Hematopoietic multipotent progenitor cell treated with erythropoietin and hydrocortisone succinate and interleukin-3 and kit ligand, for 6 days (in vitro differentiated cells): ENCODE data around the gene IL22RA2.

Source experiments
- DNase-seq: peaks from one replicate; pipeline ENCODE4 v3.0.0-alpha.2; 2015

IL22RA2 gene

DNA sequence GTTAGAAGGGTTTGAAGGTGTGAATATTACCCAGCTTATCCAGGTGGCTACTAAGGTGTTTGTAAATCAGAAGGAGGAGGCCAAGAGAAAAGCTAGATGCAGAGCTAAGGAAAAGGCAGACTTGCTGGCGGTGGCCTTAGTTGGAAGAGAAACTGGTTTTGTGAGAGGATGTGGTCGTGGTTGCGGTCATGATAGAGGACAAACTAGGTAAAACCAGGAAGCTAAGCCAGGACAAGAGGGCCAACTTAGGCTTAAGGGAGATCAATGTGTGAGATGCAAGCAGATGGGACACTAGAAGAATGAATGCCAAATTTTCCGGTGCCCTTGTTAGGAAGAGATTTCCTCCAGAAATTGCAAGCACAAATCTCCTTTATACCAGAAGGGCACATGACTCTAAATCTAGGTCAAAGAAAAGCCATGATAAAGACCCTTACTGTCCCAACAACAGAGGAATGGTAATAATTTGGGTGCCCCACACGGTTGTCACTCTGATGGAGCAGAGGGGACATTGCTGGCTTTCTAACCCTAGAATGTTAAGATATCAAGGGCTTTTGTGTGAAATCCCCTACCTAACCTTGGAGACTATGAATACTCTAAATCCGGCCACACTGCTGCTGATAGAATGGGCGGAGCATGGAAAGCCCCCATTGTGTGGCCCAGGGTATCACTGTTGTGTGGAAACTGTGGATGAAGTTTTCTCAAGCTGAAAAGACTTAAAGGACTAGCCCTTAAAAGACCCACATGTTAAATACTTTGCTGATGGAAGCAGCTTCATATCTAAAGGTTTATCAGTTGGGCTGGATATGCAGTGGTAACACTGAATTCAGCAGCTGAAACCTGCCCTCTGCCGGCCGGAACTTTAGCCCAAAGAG, 7.8 kb downstream of the IL22RA2 start:
- DNase-seq: peak; percentile 30

GRCh38 chr6:137163732-137164318, 9.6 kb downstream of the IL22RA2 start:
- no peak for DNase-seq

DNA sequence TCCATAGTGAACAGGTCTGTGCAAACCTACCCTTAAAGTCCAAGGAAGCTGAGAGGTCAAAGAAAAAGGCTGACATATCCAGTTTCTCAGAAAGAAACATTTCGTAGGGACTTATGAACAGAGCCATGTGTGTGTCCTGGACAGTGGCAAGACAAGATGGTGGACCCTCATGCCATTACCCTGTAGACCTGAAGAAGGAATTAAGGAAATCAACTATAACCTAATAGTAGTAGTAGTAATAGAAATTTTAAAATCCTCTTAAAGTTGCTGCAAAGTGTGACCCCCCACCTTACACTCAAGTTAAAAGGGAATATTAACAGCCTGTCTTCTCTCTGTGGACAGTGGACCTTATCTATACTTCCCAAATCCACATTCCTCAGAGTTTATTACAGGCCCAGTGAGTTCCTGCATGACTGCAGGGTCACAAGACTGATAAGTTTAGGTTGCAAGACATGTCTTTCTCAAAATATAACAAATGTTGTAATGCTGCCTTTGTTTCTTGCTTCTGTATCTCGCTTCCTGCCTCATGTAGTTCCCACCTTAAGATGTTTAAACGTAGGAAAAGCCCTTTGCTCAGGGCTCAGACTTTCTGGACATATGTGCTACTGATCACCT, 10.6 kb downstream of the IL22RA2 start:
- no peak for DNase-seq

- DNase-seq: no peak
Observed at GRCh38 chr6:137161949-137162348, 11.5 kb downstream of the IL22RA2 start.

DNA sequence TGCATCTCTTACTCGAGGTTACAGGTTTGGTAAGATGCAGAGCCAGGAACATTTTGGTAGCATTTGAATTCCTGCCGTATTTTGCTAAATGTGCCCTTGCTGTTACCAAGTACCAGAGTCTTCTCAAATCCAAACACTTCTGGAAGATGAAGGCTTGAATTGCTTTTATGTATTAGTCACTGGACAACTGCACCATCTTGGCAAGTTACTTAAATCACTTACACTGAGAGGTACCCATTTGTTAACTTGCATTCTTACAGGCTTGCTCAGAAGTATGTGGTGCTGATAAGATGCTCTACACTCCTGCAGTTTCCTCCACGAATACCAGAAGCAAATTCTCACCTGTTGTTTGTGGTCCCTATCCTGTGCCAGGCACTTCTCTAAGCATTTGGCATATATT, 12.7 kb downstream of the IL22RA2 start:
- no peak for DNase-seq

DNA sequence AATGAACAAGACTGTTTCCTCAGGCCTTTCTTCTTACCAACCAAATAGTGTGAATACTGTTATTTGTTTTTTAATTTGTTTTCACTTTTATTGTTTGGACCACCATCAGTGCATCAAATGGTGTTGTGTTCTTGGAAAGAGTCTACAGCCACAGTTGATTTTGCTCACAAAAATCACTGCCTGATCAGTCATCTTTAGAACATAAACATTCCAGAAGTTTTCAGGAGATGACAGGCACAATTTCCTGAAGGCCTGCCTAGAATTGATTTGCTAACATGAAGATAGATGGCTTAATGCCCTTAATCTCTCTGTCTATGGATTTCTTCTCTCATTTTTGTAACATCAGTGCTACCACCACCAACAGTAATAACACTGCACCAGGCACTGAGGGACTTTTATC, 13.5 kb downstream of the IL22RA2 start:
- no peak for DNase-seq

GRCh38 chr6:137157601-137158000, 15.8 kb downstream of the IL22RA2 start:
- no peak for DNase-seq

DNA sequence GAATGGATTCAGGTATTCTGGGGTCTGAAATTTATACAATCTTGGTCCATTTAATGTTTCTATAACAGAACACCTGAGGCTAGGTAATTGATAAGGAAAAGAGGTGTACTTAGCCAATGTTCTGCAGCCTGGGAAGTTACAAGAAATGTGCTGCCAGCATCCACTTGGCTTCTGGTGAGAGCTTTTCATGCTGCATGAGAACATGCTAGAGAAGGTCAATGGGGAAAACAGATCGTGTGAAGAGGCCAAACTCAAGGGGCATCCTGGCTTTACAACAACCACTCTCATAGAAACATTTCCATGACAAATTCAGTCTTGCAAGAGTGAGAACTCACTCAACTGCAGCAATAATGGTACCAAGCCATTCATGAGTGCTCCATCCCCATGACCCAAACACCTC, 16.8 kb downstream of the IL22RA2 start:
- DNase-seq: no peak

GRCh38 chr6:137155830-137156229, 17.6 kb downstream of the IL22RA2 start:
- peak; percentile 76 for DNase-seq

DNA sequence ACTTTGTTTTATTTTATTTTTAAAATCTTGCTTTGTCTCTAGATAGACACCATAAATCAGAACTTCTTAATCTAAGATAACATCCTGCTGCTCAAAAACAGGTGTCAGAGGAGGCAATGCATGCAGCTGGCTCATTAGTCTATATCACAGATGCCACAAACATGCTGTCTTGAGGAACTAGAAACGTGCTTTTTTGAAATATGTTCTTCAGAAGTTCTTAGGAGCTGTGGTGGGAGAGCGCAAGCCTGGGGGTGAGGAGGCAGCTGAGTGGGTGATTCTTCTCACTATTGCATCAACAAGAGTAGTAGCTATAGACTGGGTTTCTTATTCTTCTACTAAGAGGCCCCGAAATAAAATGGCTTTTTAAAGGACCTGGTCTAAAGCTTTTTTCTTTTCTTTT, 23.4 kb downstream of the IL22RA2 start:
- DNase-seq: peak; percentile 16

DNA sequence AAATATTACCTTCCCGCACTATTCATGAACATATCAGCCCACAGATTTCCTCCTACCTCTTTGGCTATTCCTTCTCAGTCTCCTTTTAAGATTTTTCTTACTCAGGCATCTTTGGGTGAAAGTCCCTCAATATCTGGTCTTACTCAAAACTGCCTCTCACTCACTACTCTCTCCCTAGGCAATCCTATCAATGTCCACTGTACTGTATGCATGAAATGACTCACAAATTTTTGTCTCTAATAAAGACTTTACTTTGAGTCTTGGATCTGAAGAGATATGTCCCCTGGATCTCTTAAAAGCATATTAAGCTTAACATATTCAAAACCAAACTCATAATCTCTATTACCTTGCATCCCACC, 24.4 kb downstream of the IL22RA2 start:
- no peak for DNase-seq

- peak; percentile 54 for DNase-seq
Observed at GRCh38 chr6:137148306-137149034, 25.0 kb downstream of the IL22RA2 start.

DNA sequence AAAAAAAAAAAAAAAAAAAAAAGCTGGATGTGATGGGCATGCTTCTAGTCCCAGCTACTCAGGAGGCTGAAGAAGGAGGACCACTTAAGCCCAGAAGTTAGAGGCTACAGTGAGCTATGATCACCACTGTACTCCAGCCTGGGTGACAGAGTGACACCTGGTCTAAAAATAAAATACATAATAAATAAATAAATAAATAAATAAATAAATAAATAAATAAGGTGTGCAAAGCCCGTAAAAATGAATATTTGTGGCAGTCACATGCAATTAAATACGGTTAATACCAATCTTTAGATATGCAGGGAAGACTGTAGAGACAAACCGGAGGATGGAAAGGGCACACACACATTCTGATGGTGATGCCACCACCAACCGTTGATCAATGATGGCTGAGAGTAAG, 26.2 kb downstream of the IL22RA2 start:
- no peak for DNase-seq

- DNase-seq: no peak
Observed at GRCh38 chr6:137146206-137146605, 27.2 kb downstream of the IL22RA2 start.

- no peak for DNase-seq
Observed at GRCh38 chr6:137145421-137145820, 28.0 kb downstream of the IL22RA2 start.

GRCh38 chr6:137136065-137136464, 37.4 kb downstream of the IL22RA2 start:
- DNase-seq: peak; percentile 50

- DNase-seq: no peak
Observed at GRCh38 chr6:137134483-137134882, 39.0 kb downstream of the IL22RA2 start.

DNA sequence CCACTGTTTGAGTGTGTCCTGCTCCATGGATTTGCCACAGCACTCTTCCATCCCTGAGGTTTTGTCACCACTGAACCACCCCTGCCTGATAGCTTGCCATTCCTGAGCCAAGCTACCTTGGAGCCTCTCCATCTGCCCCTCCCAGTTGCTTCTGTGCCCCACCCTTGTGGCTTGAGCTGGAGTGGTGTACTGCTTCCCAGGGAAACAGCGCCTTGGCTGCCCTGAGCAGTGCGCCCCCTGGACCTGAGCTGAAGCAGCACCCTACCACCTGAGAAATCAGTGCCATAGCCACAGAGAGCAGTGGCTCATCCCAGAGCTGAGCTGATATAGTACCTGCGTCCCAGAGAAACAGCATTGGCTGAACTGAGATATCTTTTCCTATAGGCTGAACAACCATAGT, 40.3 kb downstream of the IL22RA2 start:
- DNase-seq: no peak

DNA sequence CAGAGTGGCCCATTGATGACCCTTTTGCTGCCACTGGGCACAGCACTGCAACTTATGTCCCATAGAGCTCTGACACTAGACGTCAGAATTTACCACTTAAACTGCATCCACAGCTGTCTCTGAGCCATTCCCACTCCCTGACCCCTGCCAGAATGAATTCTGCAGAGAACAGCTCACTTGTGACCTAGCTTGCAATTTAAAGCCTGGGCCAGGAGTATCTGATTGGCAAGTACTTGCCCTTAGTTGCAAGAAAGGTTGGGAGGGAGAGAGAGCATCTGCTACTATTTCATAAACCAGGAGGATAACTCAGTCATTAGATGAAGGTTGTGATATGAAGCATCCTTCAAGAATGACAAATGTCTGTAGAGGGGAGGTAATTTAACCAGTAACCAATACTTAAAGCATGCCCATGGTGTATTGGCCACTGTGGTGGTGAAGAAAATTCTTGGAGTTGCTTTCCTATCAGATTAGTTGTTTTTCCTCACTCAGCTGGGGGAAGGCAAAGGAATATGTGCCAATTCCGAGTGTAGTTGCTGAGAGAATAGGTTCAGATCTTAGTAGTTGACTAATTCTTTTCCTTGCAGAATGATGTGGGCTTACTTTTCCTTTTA, 46.5 kb downstream of the IL22RA2 start:
- no peak for DNase-seq

DNA sequence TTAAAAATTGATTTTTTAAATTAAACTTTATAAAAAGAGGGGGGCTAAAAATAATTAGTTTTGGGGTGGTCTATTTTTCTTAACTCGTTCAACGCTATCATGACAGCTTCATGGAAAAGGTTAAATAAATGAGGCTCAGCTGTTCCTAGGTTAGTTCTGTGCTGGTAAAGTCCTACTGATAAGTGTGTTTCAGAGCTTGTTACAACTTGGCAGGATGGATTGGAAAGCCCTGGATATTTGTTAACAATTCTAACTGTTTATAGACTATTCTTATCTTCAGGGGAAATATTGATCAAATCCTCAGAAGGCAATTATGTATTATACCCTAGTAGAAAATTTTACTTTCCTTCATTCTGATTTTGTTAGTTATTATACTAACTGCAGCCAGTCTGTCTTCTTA, 50.4 kb downstream of the IL22RA2 start:
- DNase-seq: no peak

DNA sequence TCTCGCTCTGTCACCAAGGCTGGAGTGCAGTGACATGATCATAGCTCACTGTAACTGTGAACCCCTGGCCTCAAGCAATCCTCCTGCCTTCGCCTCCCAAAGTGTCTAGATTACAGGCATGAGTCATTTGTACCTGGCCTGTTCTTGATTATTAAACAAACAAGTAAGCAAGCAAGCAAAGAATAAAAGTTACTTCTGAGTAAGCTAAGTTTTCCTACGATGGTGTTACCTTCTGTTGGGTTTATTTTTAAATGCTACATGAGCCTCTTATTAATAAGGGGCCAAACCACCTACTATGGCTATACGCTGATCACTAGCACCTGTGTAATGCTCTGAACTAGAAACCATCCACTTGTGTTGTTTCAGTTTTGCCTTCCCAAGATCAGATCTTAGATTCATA, 50.8 kb downstream of the IL22RA2 start:
- DNase-seq: no peak

DNA sequence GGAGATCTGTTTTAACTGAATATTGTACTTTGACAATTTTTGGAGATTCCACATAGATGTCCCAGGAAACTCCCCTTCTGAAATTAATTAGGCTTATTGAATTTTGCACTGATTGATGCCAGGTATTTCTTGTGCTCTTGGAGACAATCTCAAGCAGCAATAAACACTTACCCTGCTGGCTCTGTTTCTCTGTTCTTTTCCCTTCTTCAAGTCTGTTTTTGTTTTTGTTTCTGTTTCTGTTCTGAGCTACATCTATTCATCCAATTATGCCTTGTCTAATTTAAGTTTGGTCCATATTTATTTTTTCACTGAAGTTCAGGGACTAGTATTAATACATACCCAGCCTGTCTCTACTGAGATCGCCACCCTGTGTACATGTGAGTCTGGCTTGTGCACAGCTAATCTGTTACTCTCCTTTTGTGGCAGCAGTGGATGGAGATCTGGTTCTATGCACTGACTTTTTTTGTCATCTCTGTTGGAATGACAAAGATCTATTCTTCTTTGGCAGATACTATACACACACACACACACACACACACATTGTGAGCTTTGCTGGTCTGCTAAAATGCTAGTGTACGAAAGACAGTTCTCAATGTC, 51.9 kb downstream of the IL22RA2 start:
- DNase-seq: no peak

DNA sequence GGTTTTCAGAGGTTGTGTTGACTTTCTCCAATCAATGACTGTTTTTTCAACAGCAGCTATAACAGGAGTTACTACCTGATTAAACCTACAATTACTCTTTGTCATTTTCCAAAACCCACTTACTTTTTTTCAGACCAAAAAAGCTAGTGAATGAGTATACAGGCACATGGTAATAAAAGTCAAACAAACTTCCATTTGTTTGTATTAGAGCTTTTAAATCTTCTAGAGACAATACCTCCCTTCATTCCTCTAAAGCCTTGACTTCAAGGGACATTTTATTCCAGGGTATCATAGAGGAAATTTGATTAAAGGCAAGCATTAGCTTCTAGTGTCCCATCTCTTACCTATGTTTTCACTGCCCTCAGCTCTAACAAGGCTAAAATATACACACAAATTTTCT, 52.7 kb downstream of the IL22RA2 start:
- no peak for DNase-seq
